Activated B cell treated with CpG ODN at 0.5 μM for 24 hours (primary cell): ENCODE results near the gene RASEF. TPM values are rescaled to one million over a fixed set of nuclear protein-coding genes. Genes with fewer than 3 reads are reported as not detected.

Experiments
- ATAC-seq: fragments of 200-7000 bp; cut with Tn5 transposase; one replicate; pipeline ENCODE4 v1.10.0; 2021; ENCODE audit warnings: low read depth, mild to moderate bottlenecking, moderate library complexity
- CTCF ChIA-PET: fragments of 350-600 bp; sonication (Branson Sonifier 250); formaldehyde crosslinking; loops from one replicate; lab custom pipeline; 2021; ENCODE audit warnings: antibody characterized with exemption; lab: Charles Lee
- POLR2A ChIA-PET: fragments of 350-600 bp; sonication (Branson Sonifier 250); formaldehyde crosslinking; loops from one replicate; lab custom pipeline; 2021; ENCODE audit warnings: antibody characterized with exemption; lab: Charles Lee
- DNase-seq: peaks from one replicate; pipeline ENCODE4 v3.0.0; 2022
- H3K27ac Mint-ChIP-seq: one replicate; pipeline ENCODE4 v1.8.0; 2020; ENCODE audit warnings: mixed read lengths
- H3K27me3 Mint-ChIP-seq: one replicate; pipeline ENCODE4 v1.8.0; 2021; ENCODE audit warnings: mixed read lengths
- H3K36me3 Mint-ChIP-seq: one replicate; pipeline ENCODE4 v1.8.0; 2021; ENCODE audit warnings: low read depth, mixed read lengths
- H3K4me1 Mint-ChIP-seq: one replicate; pipeline ENCODE4 v1.8.0; 2021; ENCODE audit warnings: mixed read lengths
- H3K4me3 Mint-ChIP-seq: one replicate; pipeline ENCODE4 v1.8.0; 2020; ENCODE audit warnings: mild to moderate bottlenecking, mixed read lengths
- H3K9me3 Mint-ChIP-seq: one replicate; pipeline ENCODE4 v1.8.0; 2020; ENCODE audit warnings: mixed read lengths
- CTCF ChIP-seq: fragments of 200-600 bp; IDR thresholded peaks from one replicate; pipeline ENCODE4 v1.8.0; 2022; ENCODE audit warnings: antibody characterized with exemption, mild to moderate bottlenecking
- intact Hi-C: fragments of 100-400 bp; cut with micrococcal nuclease; formaldehyde crosslinking; loops from one replicate; pipeline ENCODE4 v1.15.1; 2024
- total RNA-seq: library from RNA; stranded (reverse); gene quantifications from 2 replicates; pipeline ENCODE4 v1.2.3, GENCODE V29; 2022

RASEF gene
- total RNA-seq: not detected in 2 replicates

- H3K9me3 Mint-ChIP-seq: no peaks in the 10 kb centered on the region
- H3K27me3 Mint-ChIP-seq: peaks cover 49% of the 10 kb centered on the region
- CTCF ChIA-PET: no interaction called here
- POLR2A ChIA-PET: no interaction called here
- no peak within 1 kb of the TSS for H3K27ac Mint-ChIP-seq
- no peak for ATAC-seq
- no peaks in the 10 kb centered on the region for H3K4me1 Mint-ChIP-seq
- TF ChIP-seq CTCF: no peak
- intact Hi-C loops: no loop called here
- H3K4me3 Mint-ChIP-seq: no peak within 1 kb of the TSS
- H3K36me3 Mint-ChIP-seq: no peaks in the 10 kb centered on the region
- DNase-seq: no peak
These were observed at the start of gene RASEF for GRCh38 chr9:83062651-83063527. Gene RASEF (minus strand): TSS chr9:83063142. CDS start chr9:83062867, 275 bp downstream.

GRCh38 chr9:83111169-83111568 is 48.2 kb upstream of the RASEF start:
- Mint-ChIP-seq H3K36me3 (no peaks in the 10 kb centered on the region), H3K27ac (no peak overlapping the region), H3K4me3 (no peak overlapping the region), H3K9me3 (peaks cover 11% of the 10 kb centered on the region), H3K4me1 (no peaks in the 10 kb centered on the region), H3K27me3 (no peaks in the 10 kb centered on the region)
- intact Hi-C loops: no loop called here
- ChIA-PET CTCF (no interaction called here), POLR2A (no interaction called here)
- no peak for TF ChIP-seq CTCF
- ATAC-seq: no peak
- DNase-seq: no peak

GRCh38 chr9:83109296-83109695 is 46.4 kb upstream of the RASEF start:
- ATAC-seq (no peak), DNase-seq (no peak)
- TF ChIP-seq CTCF: no peak
- ChIA-PET POLR2A (no interaction called here), CTCF (no interaction called here)
- Mint-ChIP-seq H3K27ac (no peak overlapping the region), H3K4me3 (no peak overlapping the region), H3K36me3 (no peaks in the 10 kb centered on the region), H3K9me3 (peaks cover 4% of the 10 kb centered on the region), H3K4me1 (no peaks in the 10 kb centered on the region), H3K27me3 (no peaks in the 10 kb centered on the region)
- intact Hi-C loops: no loop called here

GRCh38 chr9:83108208-83108607 is 45.3 kb upstream of the RASEF start:
- no peaks in the 10 kb centered on the region for H3K27me3 Mint-ChIP-seq
- no peaks in the 10 kb centered on the region for H3K36me3 Mint-ChIP-seq
- H3K4me3 Mint-ChIP-seq: no peak overlapping the region
- peaks cover 2% of the 10 kb centered on the region for H3K9me3 Mint-ChIP-seq
- intact Hi-C loops: no loop called here
- ChIA-PET POLR2A (no interaction called here), CTCF (no interaction called here)
- TF ChIP-seq CTCF: no peak
- no peak overlapping the region for H3K27ac Mint-ChIP-seq
- DNase-seq: no peak
- H3K4me1 Mint-ChIP-seq: no peaks in the 10 kb centered on the region
- no peak for ATAC-seq

GRCh38 chr9:83106772-83107171 is 43.8 kb upstream of the RASEF start:
- ChIA-PET CTCF (no interaction called here), POLR2A (no interaction called here)
- Mint-ChIP-seq H3K9me3 (no peaks in the 10 kb centered on the region), H3K36me3 (no peaks in the 10 kb centered on the region), H3K27me3 (no peaks in the 10 kb centered on the region), H3K4me1 (no peaks in the 10 kb centered on the region), H3K27ac (no peak overlapping the region), H3K4me3 (no peak overlapping the region)
- TF ChIP-seq CTCF: no peak
- ATAC-seq (no peak), DNase-seq (no peak)
- intact Hi-C loops: no loop called here
